Natural killer cell (primary cell): ENCODE measurements around the gene IRX3. TPM values are rescaled to one million over a fixed set of nuclear protein-coding genes. Genes with fewer than 3 reads are reported as not detected.

ENCODE experiments used
- ATAC-seq, 3 donors: fragments of 150-1000 bp in 2 of 3; fragments of 200-7000 bp in 1 of 3; cut with Tn5 transposase; 1 replicate in 1 of 3; 2 replicates in 2 of 3; pipeline ENCODE4 v1.10.0; 2021; ENCODE audit warnings: mild to moderate bottlenecking in 2 of 3, moderate library complexity in 2 of 3
- DNase-seq, 2 donors: peaks; one replicate each; pipeline versions ENCODE4 v3.0.0 to v3.0.0-alpha.2; 2013 to 2021; ENCODE audit warnings: mixed read lengths in 1 of 2
- H3K27ac ChIP-seq: one replicate; pipeline ENCODE4 v1.5.1; 2013; ENCODE audit warnings: mild to moderate bottlenecking, low read length
- H3K27me3 ChIP-seq: one replicate; pipeline ENCODE4 v1.6.1; 2013; ENCODE audit warnings: low read length; ENCODE audit not compliant: control insufficient read depth, insufficient read depth
- H3K36me3 ChIP-seq: one replicate; pipeline ENCODE4 v1.6.1; 2013; ENCODE audit warnings: low read length; ENCODE audit not compliant: control insufficient read depth, insufficient read depth
- H3K4me1 ChIP-seq: one replicate; pipeline ENCODE4 v1.6.1; 2013; ENCODE audit warnings: low read length; ENCODE audit not compliant: control insufficient read depth, insufficient read depth
- H3K4me3 ChIP-seq: one replicate; pipeline ENCODE4 v1.5.1; 2013; ENCODE audit warnings: low read length
- H3K9me3 ChIP-seq: one replicate; pipeline ENCODE4 v1.6.1; 2013; ENCODE audit warnings: low read length; ENCODE audit not compliant: control insufficient read depth, insufficient read depth
- H3K27ac Mint-ChIP-seq, 2 donors: one replicate each; pipeline ENCODE4 v1.8.0; 2022; ENCODE audit warnings: mild to moderate bottlenecking in 2 of 2, mixed read lengths in 2 of 2, moderate library complexity in 1 of 2
- H3K27me3 Mint-ChIP-seq, 2 donors: one replicate each; pipeline ENCODE4 v1.8.0; 2022; ENCODE audit warnings: low read depth in 2 of 2, mixed read lengths in 2 of 2
- H3K36me3 Mint-ChIP-seq: one replicate; pipeline ENCODE4 v1.8.0; 2022; ENCODE audit warnings: mixed read lengths
- H3K4me1 Mint-ChIP-seq, 2 donors: one replicate each; pipeline ENCODE4 v1.8.0; 2022; ENCODE audit warnings: mixed read lengths in 2 of 2
- H3K4me3 Mint-ChIP-seq: one replicate; pipeline ENCODE4 v1.8.0; 2022; ENCODE audit warnings: mild to moderate bottlenecking, moderate library complexity, mixed read lengths
- H3K9me3 Mint-ChIP-seq, 2 donors: one replicate each; pipeline ENCODE4 v1.8.0; 2022; ENCODE audit warnings: mixed read lengths in 2 of 2
- whole genome bisulfite sequencing: methylation state at CpG from one replicate; pipeline ENCODE4 v1.1.7; 2013; ENCODE audit warnings: missing lambda C conversion rate; ENCODE audit not compliant: insufficient coverage; 5-methylcytosine and 5-hydroxymethylcytosine counted together
- intact Hi-C: fragments of 100-400 bp; cut with micrococcal nuclease; formaldehyde crosslinking; loops from one replicate; pipeline ENCODE4 v1.14.2; 2022
- total RNA-seq, 4 donors: library from RNA; stranded (reverse); fragments of 120-200 nt in 1 of 4; gene quantifications; one replicate each; pipeline versions ENCODE4 v1.2.3 to v1.2.4, GENCODE V29; 2013 to 2022
- TF ChIP-seq, protein P1 (sequence below): fragments of 200-600 bp; IDR thresholded peaks from one replicate; pipeline ENCODE4 v1.8.0; 2022; ENCODE audit warnings: antibody characterized with exemption

The IRX3 gene
- total RNA-seq, 3 donors from 2014 or later (not counting 1 experiment from before 2014, with no cell fraction given): not detected

DNA sequence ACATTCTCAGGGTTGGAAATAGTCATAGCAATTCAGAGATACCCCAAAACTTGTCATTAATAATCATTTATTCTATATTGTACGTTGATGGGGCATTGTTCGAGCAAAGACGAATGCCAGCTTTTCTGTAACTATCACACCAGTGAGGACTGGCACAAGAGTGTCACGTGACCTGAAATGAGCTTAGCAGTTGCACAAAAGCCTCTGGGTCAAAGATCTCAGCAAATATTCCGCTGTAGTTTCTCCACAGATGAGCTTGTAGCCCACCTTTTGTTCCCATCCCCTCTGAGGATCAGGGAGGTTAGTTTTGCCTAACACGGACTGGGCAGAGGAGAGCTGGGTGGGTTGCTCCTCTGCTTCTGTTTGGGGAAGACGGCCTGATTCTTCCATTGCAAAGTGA, 18.2 kb downstream of the IRX3 start:
- H3K9me3 ChIP-seq: no peaks in the 10 kb centered on the region
- Mint-ChIP-seq H3K36me3 (no peaks in the 10 kb centered on the region), H3K4me3 (no peak overlapping the region), H3K4me1 (no peaks in the 10 kb centered on the region), H3K27ac (no peak overlapping the region), H3K9me3 (no peaks in the 10 kb centered on the region), H3K27me3 (peaks cover 6 to 19% of the 10 kb centered on the region in 2 donors)
- TF ChIP-seq, protein P1, sequence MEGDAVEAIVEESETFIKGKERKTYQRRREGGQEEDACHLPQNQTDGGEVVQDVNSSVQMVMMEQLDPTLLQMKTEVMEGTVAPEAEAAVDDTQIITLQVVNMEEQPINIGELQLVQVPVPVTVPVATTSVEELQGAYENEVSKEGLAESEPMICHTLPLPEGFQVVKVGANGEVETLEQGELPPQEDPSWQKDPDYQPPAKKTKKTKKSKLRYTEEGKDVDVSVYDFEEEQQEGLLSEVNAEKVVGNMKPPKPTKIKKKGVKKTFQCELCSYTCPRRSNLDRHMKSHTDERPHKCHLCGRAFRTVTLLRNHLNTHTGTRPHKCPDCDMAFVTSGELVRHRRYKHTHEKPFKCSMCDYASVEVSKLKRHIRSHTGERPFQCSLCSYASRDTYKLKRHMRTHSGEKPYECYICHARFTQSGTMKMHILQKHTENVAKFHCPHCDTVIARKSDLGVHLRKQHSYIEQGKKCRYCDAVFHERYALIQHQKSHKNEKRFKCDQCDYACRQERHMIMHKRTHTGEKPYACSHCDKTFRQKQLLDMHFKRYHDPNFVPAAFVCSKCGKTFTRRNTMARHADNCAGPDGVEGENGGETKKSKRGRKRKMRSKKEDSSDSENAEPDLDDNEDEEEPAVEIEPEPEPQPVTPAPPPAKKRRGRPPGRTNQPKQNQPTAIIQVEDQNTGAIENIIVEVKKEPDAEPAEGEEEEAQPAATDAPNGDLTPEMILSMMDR: no peak
- no peaks in the 10 kb centered on the region for H3K4me1 ChIP-seq
- no peak overlapping the region for H3K27ac ChIP-seq
- ATAC-seq (no peak), DNase-seq (no peak)
- 82% methylated on average over 7 of the region's 7 CpGs for WGBS
- intact Hi-C loops: no loop called here
- H3K4me3 ChIP-seq: no peak overlapping the region
- H3K36me3 ChIP-seq: no peaks in the 10 kb centered on the region
- no peaks in the 10 kb centered on the region for H3K27me3 ChIP-seq

GRCh38 chr16:54266363-54266955, 20.1 kb downstream of the IRX3 start:
- H3K4me3 Mint-ChIP-seq: no peak overlapping the region
- H3K27me3 ChIP-seq: no peaks in the 10 kb centered on the region
- 81% methylated on average over 4 of the region's 4 CpGs for WGBS
- no peak for ATAC-seq
- no peak overlapping the region for H3K27ac ChIP-seq
- no peaks in the 10 kb centered on the region for H3K9me3 ChIP-seq
- H3K36me3 ChIP-seq: no peaks in the 10 kb centered on the region
- H3K4me1 Mint-ChIP-seq: no peaks in the 10 kb centered on the region
- no peaks in the 10 kb centered on the region for H3K4me1 ChIP-seq
- DNase-seq: no peak
- no peak overlapping the region for H3K27ac Mint-ChIP-seq
- H3K4me3 ChIP-seq: no peak overlapping the region
- H3K9me3 Mint-ChIP-seq: no peaks in the 10 kb centered on the region
- TF ChIP-seq, protein P1: no peak
- no peaks in the 10 kb centered on the region for H3K36me3 Mint-ChIP-seq
- intact Hi-C loops: no loop called here
- H3K27me3 Mint-ChIP-seq: peaks cover 8 to 24% of the 10 kb centered on the region in 2 donors

DNA sequence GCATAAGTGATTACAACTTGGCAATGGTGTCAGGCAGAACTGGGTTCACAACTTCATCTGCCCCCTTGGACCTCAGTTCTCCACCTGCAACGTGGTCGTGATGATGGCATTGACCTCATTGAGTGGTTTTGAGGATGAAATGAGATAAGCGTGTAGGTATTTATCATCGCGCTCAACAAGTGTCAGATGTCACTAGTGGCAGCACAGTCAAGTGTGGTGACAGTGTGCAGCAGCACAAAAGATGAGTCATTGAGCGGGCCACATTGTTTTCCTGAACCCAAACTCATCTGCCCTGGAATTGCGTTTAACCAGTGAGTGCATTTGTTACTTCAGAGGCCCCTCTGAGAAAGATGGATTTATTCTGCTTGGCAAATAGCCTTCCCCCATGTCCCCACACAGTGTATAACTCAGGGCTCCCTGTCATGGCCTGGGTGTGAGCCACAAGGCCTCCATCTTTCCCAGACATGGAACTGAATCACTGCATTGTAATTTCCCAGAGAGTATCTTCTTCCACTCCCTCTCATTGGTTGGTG, 20.9 kb downstream of the IRX3 start:
- H3K4me3 ChIP-seq: no peak overlapping the region
- TF ChIP-seq, protein P1: no peak
- intact Hi-C loops: no loop called here
- H3K4me1 Mint-ChIP-seq: no peaks in the 10 kb centered on the region
- no peaks in the 10 kb centered on the region for H3K4me1 ChIP-seq
- no peaks in the 10 kb centered on the region for H3K36me3 Mint-ChIP-seq
- no peaks in the 10 kb centered on the region for H3K27me3 ChIP-seq
- 89% methylated on average over 7 of the region's 7 CpGs for WGBS
- no peak for ATAC-seq
- H3K36me3 ChIP-seq: no peaks in the 10 kb centered on the region
- no peaks in the 10 kb centered on the region for H3K9me3 ChIP-seq
- no peak overlapping the region for H3K4me3 Mint-ChIP-seq
- H3K27ac Mint-ChIP-seq: no peak overlapping the region
- no peaks in the 10 kb centered on the region for H3K9me3 Mint-ChIP-seq
- no peak for DNase-seq
- H3K27me3 Mint-ChIP-seq: peaks cover 8 to 26% of the 10 kb centered on the region in 2 donors
- no peak overlapping the region for H3K27ac ChIP-seq

GRCh38 chr16:54253118-54253517, 33.5 kb downstream of the IRX3 start:
- intact Hi-C loops: no loop called here
- no peak overlapping the region for H3K27ac Mint-ChIP-seq
- H3K27me3 Mint-ChIP-seq: peaks cover 2 to 10% of the 10 kb centered on the region in 2 donors
- Histone ChIP-seq H3K36me3 (no peaks in the 10 kb centered on the region), H3K27ac (no peak overlapping the region), H3K4me1 (no peaks in the 10 kb centered on the region), H3K27me3 (no peaks in the 10 kb centered on the region), H3K4me3 (no peak overlapping the region), H3K9me3 (no peaks in the 10 kb centered on the region)
- no peaks in the 10 kb centered on the region for H3K9me3 Mint-ChIP-seq
- ATAC-seq (no peak), DNase-seq (no peak)
- TF ChIP-seq, protein P1: no peak
- 68% methylated on average over 7 of the region's 7 CpGs for WGBS
- H3K36me3 Mint-ChIP-seq: no peaks in the 10 kb centered on the region
- no peaks in the 10 kb centered on the region for H3K4me1 Mint-ChIP-seq
- H3K4me3 Mint-ChIP-seq: no peak overlapping the region
